ENCODE results near the gene SLC5A2. TPM values are rescaled to one million over a fixed set of nuclear protein-coding genes. Genes with fewer than 3 reads are reported as not detected.
A peak's percentile ranks its signal among the peaks of the same experiment; 100 is the strongest.

SLC5A2 gene
- total RNA-seq, 1 experiment from 2014 or later, result 0.13 TPM

DNA sequence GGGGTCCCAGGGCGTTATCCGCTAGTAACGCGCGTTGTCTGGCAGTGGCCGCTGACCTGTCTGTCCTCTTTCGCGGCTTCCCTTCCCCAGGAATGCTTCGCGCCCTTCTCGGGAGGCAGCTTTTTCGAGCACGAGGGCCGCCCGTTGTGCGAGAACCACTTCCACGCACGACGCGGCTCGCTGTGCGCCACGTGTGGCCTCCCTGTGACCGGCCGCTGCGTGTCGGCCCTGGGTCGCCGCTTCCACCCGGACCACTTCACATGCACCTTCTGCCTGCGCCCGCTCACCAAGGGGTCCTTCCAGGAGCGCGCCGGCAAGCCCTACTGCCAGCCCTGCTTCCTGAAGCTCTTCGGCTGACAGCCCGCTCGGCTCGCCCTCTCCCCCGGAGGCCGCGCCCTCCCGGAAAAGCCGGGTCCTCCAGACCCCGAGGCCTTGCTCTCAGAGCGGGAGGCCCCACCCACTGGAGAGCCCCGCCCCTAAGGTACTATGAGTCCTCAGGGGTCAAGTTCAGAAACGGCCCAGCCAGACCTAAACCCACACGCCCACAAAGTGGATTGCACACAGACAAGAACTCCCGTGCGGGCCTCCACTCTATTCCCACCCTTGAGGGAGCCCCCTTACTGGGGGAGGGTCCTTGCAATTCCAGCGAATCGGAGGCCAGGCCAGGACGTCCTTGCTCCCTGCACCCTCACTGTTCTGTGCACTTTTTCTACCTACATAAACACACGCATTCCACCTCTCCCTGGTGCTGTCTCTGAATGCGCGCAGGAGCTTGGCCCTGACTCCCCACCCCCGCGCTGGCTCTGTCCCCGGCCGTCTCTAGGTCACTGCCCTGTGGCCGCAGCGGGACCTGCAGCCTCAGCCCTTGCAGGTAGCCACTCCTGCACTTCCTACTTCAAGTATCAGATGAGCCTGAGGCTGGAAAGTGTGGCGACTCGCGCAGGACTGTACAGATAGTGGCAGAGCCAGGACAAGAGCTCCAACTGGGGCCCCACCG is 5.4 kb upstream of the SLC5A2 start:
- H3K4me1 ChIP-seq (replicated peaks; ENCODE audit: insufficient read depth), result peaks cover 19% of the 10 kb centered on the region
- TF ChIP-seq EZH2 (IDR thresholded peaks at IDR 0.05; ENCODE audit: low read depth), result no peak
- TF ChIP-seq, protein P1, sequence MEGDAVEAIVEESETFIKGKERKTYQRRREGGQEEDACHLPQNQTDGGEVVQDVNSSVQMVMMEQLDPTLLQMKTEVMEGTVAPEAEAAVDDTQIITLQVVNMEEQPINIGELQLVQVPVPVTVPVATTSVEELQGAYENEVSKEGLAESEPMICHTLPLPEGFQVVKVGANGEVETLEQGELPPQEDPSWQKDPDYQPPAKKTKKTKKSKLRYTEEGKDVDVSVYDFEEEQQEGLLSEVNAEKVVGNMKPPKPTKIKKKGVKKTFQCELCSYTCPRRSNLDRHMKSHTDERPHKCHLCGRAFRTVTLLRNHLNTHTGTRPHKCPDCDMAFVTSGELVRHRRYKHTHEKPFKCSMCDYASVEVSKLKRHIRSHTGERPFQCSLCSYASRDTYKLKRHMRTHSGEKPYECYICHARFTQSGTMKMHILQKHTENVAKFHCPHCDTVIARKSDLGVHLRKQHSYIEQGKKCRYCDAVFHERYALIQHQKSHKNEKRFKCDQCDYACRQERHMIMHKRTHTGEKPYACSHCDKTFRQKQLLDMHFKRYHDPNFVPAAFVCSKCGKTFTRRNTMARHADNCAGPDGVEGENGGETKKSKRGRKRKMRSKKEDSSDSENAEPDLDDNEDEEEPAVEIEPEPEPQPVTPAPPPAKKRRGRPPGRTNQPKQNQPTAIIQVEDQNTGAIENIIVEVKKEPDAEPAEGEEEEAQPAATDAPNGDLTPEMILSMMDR (conservative IDR thresholded peaks at IDR 0.05), result peak; percentile 72; the same call in 1 of the 2 replicates
- H3K9me3 ChIP-seq (ENCODE audit: insufficient read depth, low read depth), result no peaks in the 10 kb centered on the region
- H3K79me2 ChIP-seq (ENCODE audit: low read depth), result no peaks in the 10 kb centered on the region
- TSS peak; percentile 25 for BruUV-seq (replicated peaks)
- H3K27me3 ChIP-seq (ENCODE audit: insufficient read depth, low read depth), result 0 out of 2 replicates have a peak, but pooled peaks cover 3% of the 10 kb centered on the region
- intact Hi-C loops (cut with micrococcal nuclease; ENCODE audit: unreplicated experiment), result loop anchor here (1.0 to 5.0 kb wide), 5 partner anchors 10 to 390 kb away; partner anchors contain the start of genes ARMC5 and RUSF1
- peak overlapping the region; percentile 50 for H3K27ac ChIP-seq
- ChIA-PET POLR2A (ENCODE audit: unreplicated experiment) (interaction anchor here (0.6 to 1.3 kb wide), 4 partner anchors 9 to 480 kb away, joined by 3 to 9 read pairs (median 4); no protein-coding TSS in a partner anchor), CTCF (interaction anchor here (0.9 to 2.2 kb wide), 2 partner anchors 19 to 235 kb away, joined by 3 to 7 read pairs; a partner anchor contains a TSS)
- H2AFZ ChIP-seq, result peak overlapping the region; percentile 94
- H3K4me2 ChIP-seq, result peak overlapping the region; percentile 75
- H3K36me3 ChIP-seq (ENCODE audit: low read depth), result no peaks in the 10 kb centered on the region
- peaks cover 26% of the 10 kb centered on the region for H3F3A ChIP-seq (ENCODE audit: insufficient read depth, low read depth)
- peak overlapping the region; percentile 87 for H3K4me3 ChIP-seq
- no peaks in the 10 kb centered on the region for H3K9me2 ChIP-seq (ENCODE audit: insufficient read depth)
- no peaks in the 10 kb centered on the region for H4K20me1 ChIP-seq (ENCODE audit: insufficient read depth)
- peak; percentile 85 to 96 for DNase-seq

DNA sequence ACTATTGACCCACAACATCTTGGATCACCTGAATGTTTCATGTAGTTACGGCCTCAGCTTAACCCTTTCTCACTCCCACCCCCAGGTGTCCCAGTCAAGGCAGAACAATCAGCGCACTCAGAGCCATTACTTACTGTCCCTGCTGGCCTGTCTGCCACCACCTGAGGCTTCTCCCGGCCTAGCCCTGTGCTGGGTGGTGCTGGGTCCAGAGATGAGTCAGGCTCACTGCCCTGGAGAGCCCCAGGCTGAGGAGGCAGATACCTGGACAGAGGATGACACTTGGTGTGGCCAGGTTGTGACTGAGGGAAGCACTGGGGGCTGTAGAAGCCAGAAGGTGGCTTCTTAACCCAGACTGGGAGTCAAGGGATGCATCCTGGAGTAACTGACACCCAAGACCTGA is 4.0 kb upstream of the SLC5A2 start:
- ChIA-PET POLR2A (ENCODE audit: unreplicated experiment) (no interaction called here), CTCF (no interaction called here)
- no peaks in the 10 kb centered on the region for H3K36me3 ChIP-seq (ENCODE audit: low read depth)
- intact Hi-C loops (cut with micrococcal nuclease; ENCODE audit: unreplicated experiment), result loop anchor here (1.0 to 5.0 kb wide), 3 partner anchors 8 to 388 kb away; a partner anchor contains a TSS
- peaks cover 19% of the 10 kb centered on the region for H3K4me1 ChIP-seq (replicated peaks; ENCODE audit: insufficient read depth)
- no peaks in the 10 kb centered on the region for H3K9me2 ChIP-seq (ENCODE audit: insufficient read depth)
- no peak overlapping the region for H3K4me3 ChIP-seq
- no peak for DNase-seq
- 0 out of 2 replicates have a peak, but pooled peaks cover 4% of the 10 kb centered on the region for H3K27me3 ChIP-seq (ENCODE audit: insufficient read depth, low read depth)
- H4K20me1 ChIP-seq (ENCODE audit: insufficient read depth), result no peaks in the 10 kb centered on the region
- TF ChIP-seq EZH2 (IDR thresholded peaks at IDR 0.05; ENCODE audit: low read depth), result no peak
- TF ChIP-seq, protein P1 (conservative IDR thresholded peaks at IDR 0.05), result no peak
- H3F3A ChIP-seq (ENCODE audit: insufficient read depth, low read depth), result peaks cover 19% of the 10 kb centered on the region
- H3K9me3 ChIP-seq (ENCODE audit: insufficient read depth, low read depth), result no peaks in the 10 kb centered on the region
- no TSS peak for BruUV-seq (replicated peaks)
- no peak overlapping the region for H2AFZ ChIP-seq
- H3K4me2 ChIP-seq, result no peak overlapping the region
- no peak overlapping the region for H3K27ac ChIP-seq
- H3K79me2 ChIP-seq (ENCODE audit: low read depth), result no peaks in the 10 kb centered on the region

DNA sequence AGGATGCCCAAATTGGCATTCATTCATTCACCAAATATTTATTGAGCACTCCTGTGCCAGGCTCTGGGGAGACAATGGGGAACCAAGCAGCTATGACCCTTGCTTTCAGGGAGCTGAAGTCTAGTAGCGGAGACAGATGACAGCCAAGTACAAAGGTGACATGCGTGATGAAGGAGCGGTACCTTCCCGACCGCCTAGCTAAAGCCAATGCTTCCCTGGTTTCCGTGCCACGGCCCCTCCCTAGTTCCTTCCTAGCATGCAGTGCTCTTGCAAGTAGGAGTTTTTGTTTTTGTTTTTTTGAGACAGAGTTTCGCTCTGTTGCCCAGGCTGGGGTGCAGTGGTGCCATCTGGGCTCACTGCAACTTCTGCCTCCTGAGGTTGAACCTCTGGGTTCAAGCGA is 3.2 kb upstream of the SLC5A2 start:
- TF ChIP-seq, protein P1 (conservative IDR thresholded peaks at IDR 0.05), result no peak
- no peak for TF ChIP-seq EZH2 (IDR thresholded peaks at IDR 0.05; ENCODE audit: low read depth)
- Histone ChIP-seq H3K4me1 (replicated peaks; ENCODE audit: insufficient read depth) (peaks cover 19% of the 10 kb centered on the region), H3K9me3 (ENCODE audit: insufficient read depth, low read depth) (no peaks in the 10 kb centered on the region), H2AFZ (no peak overlapping the region), H3K27ac (no peak overlapping the region), H3K27me3 (ENCODE audit: insufficient read depth, low read depth) (0 out of 2 replicates have a peak, but pooled peaks cover 4% of the 10 kb centered on the region), H3K36me3 (ENCODE audit: low read depth) (no peaks in the 10 kb centered on the region), H4K20me1 (ENCODE audit: insufficient read depth) (no peaks in the 10 kb centered on the region), H3K4me2 (no peak overlapping the region), H3F3A (ENCODE audit: insufficient read depth, low read depth) (peaks cover 19% of the 10 kb centered on the region), H3K79me2 (ENCODE audit: low read depth) (no peaks in the 10 kb centered on the region), H3K9me2 (ENCODE audit: insufficient read depth) (no peaks in the 10 kb centered on the region), H3K4me3 (no peak overlapping the region)
- BruUV-seq (replicated peaks), result no TSS peak
- intact Hi-C loops (cut with micrococcal nuclease; ENCODE audit: unreplicated experiment), result loop anchor here (5.0 kb wide), 2 partner anchors 233 to 388 kb away; a partner anchor contains a TSS
- no peak for DNase-seq
- ChIA-PET POLR2A (ENCODE audit: unreplicated experiment) (no interaction called here), CTCF (no interaction called here)

All from PC-9 (cell line).